Activated T-helper 17 cell treated with anti-CD3 and anti-CD28 coated beads, Interleukin-2, amount 50 U/mL, for 72 hours (primary cell): ENCODE results near the gene RPP30. TPM values are rescaled to one million over a fixed set of nuclear protein-coding genes. Genes with fewer than 3 reads are reported as not detected.

Experiments
- ATAC-seq: fragments of 150-1000 bp; cut with Tn5 transposase; replicated peaks from 2 replicates; pipeline ENCODE4 v1.10.0; 2021; ENCODE audit warnings: mild to moderate bottlenecking, moderate library complexity
- H3K27ac Mint-ChIP-seq: one replicate; pipeline ENCODE4 v1.8.0; 2022; ENCODE audit warnings: mixed read lengths
- H3K27me3 Mint-ChIP-seq: one replicate; pipeline ENCODE4 v1.8.0; 2022; ENCODE audit warnings: mixed read lengths
- H3K36me3 Mint-ChIP-seq: one replicate; pipeline ENCODE4 v1.8.0; 2022; ENCODE audit warnings: low read depth, mild to moderate bottlenecking, mixed read lengths
- H3K4me1 Mint-ChIP-seq: one replicate; pipeline ENCODE4 v1.8.0; 2022; ENCODE audit warnings: mixed read lengths
- H3K4me3 Mint-ChIP-seq: one replicate; pipeline ENCODE4 v1.8.0; 2022; ENCODE audit warnings: mild to moderate bottlenecking, mixed read lengths
- H3K9me3 Mint-ChIP-seq: one replicate; pipeline ENCODE4 v1.8.0; 2022; ENCODE audit warnings: mixed read lengths
- total RNA-seq, 2 donors: library from RNA; stranded (reverse); gene quantifications; one replicate each; pipeline ENCODE4 v1.2.3, GENCODE V29; 2022

The RPP30 gene
- total RNA-seq: 100 to 1,000 TPM; 161 to 173 TPM

GRCh38 chr10:90871766-90872647, at the start of gene RPP30:
TSS of gene RPP30 (plus strand) at chr10:90871974. CDS start at chr10:90871987, 13 bp downstream.
- Mint-ChIP-seq H3K27ac (peak within 1 kb of the TSS; percentile 99), H3K36me3 (peaks cover 47% of the 10 kb centered on the region), H3K27me3 (peaks cover 19% of the 10 kb centered on the region), H3K4me3 (peak within 1 kb of the TSS; percentile 97), H3K4me1 (peaks cover 23% of the 10 kb centered on the region), H3K9me3 (no peaks in the 10 kb centered on the region)
- peak; percentile 85 for ATAC-seq

GRCh38 chr10:90822508-90822907, 49.3 kb upstream of the RPP30 start:
- Mint-ChIP-seq H3K36me3 (no peaks in the 10 kb centered on the region), H3K27ac (no peak overlapping the region), H3K4me3 (no peak overlapping the region), H3K4me1 (no peaks in the 10 kb centered on the region), H3K9me3 (peaks cover 4% of the 10 kb centered on the region), H3K27me3 (peaks cover 28% of the 10 kb centered on the region)
- no peak for ATAC-seq

DNA sequence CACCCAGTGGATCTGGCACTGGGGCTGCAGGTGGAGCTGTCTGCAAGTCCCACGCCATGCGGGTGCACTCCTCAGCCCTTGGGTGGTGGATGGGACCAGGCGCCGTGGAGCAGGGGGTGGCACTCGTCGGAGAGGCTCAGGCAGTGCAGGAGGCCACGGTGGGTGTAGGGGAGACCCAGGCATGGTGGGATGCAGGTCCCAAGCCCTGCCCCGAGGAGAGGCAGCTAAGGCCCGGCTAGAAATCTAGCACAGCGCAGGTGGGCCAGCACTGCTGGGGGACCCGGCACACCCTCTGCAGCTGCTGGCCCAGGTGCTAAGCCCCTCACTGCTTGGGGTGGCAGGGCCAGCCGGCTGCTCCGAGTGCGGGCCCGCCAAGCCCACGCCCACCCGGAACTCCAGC, 39.7 kb upstream of the RPP30 start:
- no peak for ATAC-seq
- Mint-ChIP-seq H3K9me3 (no peaks in the 10 kb centered on the region), H3K27me3 (peaks cover 8% of the 10 kb centered on the region)

GRCh38 chr10:90834326-90834725, 37.4 kb upstream of the RPP30 start:
- H3K36me3 Mint-ChIP-seq: no peaks in the 10 kb centered on the region
- no peaks in the 10 kb centered on the region for H3K9me3 Mint-ChIP-seq
- H3K27ac Mint-ChIP-seq: no peak overlapping the region
- H3K4me1 Mint-ChIP-seq: no peaks in the 10 kb centered on the region
- H3K4me3 Mint-ChIP-seq: no peak overlapping the region
- ATAC-seq: no peak
- peaks cover 4% of the 10 kb centered on the region for H3K27me3 Mint-ChIP-seq

More for the DNA sequence above, 39.7 kb upstream of the RPP30 start:
- H3K4me1 Mint-ChIP-seq: no peaks in the 10 kb centered on the region
- no peak overlapping the region for H3K27ac Mint-ChIP-seq
- no peaks in the 10 kb centered on the region for H3K36me3 Mint-ChIP-seq
- H3K4me3 Mint-ChIP-seq: no peak overlapping the region

DNA sequence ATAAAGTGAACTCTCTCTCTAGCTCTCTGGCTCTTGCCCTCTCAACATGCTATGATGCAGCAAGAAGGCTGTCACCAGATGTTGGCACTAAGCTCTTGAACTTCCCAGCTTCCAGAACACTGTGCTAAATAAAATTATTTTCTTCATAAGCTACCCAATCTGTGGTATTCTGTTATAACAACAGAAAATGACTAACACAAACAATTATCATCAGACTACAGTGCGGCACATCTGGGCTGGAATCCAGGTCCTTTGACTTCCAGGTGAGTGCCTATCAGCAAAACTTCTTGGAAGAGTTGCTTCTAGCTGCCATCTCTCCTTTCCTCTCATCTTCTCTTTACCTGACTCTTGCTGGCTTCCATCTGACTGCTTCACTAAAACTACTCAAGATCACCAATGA, 34.3 kb upstream of the RPP30 start:
- no peaks in the 10 kb centered on the region for H3K36me3 Mint-ChIP-seq
- no peaks in the 10 kb centered on the region for H3K9me3 Mint-ChIP-seq
- no peaks in the 10 kb centered on the region for H3K4me1 Mint-ChIP-seq
- H3K27ac Mint-ChIP-seq: no peak overlapping the region
- no peak for ATAC-seq
- H3K4me3 Mint-ChIP-seq: no peak overlapping the region
- peaks cover 7% of the 10 kb centered on the region for H3K27me3 Mint-ChIP-seq

DNA sequence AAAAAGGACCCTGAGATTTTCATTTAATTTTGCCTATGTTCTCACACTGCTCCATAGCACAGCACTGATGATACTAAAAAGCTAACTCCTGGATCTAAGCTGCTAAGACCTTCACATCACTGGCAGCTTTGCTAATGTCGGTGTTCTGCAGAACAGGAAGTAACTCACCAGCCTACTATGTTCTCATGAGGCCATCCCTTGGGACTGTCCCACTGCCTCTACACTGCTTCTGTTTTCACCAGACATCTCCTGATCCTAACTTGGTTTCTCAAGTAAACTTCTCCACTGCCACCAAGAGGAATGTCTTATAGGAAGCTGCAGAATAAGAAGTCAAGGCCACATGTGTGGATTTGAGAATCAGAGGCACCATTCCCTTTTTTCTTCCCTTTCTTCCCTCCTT, 29.0 kb upstream of the RPP30 start:
- Mint-ChIP-seq H3K4me1 (no peaks in the 10 kb centered on the region), H3K4me3 (no peak overlapping the region), H3K27me3 (peaks cover 19% of the 10 kb centered on the region), H3K36me3 (no peaks in the 10 kb centered on the region), H3K9me3 (no peaks in the 10 kb centered on the region), H3K27ac (no peak overlapping the region)
- ATAC-seq: no peak

- H3K4me3 Mint-ChIP-seq: no peak overlapping the region
- H3K27ac Mint-ChIP-seq: no peak overlapping the region
- no peak for ATAC-seq
Observed at GRCh38 chr10:90845726-90846125, 26.0 kb upstream of the RPP30 start.

GRCh38 chr10:90846746-90847145, 25.0 kb upstream of the RPP30 start:
- Mint-ChIP-seq H3K4me3 (no peak overlapping the region), H3K9me3 (peaks cover 6% of the 10 kb centered on the region), H3K4me1 (peaks cover 7% of the 10 kb centered on the region), H3K27ac (no peak overlapping the region), H3K27me3 (peaks cover 21% of the 10 kb centered on the region), H3K36me3 (peaks cover 6% of the 10 kb centered on the region)
- ATAC-seq: no peak

More at GRCh38 chr10:90845726-90846125, 26.0 kb upstream of the RPP30 start:
- peaks cover 4% of the 10 kb centered on the region for H3K36me3 Mint-ChIP-seq
- H3K27me3 Mint-ChIP-seq: peaks cover 17% of the 10 kb centered on the region
- peaks cover 4% of the 10 kb centered on the region for H3K4me1 Mint-ChIP-seq
- H3K9me3 Mint-ChIP-seq: peaks cover 2% of the 10 kb centered on the region

DNA sequence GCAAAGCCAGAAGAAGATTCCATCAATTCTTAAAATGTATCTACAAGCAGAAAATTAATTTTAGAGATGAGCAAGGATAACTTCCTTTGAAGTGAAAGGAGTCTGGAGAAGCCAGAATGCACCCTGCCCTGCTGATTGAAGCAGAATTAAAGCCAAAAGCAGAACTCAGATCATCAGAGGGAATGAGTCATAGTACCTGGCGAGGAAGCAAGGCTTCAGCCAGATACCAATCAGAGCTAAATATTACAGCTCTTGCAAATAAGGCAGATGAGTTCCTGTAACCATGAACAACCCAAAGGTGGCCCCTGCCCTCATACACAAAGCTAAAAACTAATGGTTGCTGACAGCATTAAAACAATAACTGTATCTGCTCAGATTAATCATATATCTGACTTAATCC, 24.3 kb upstream of the RPP30 start:
- Mint-ChIP-seq H3K4me1 (peaks cover 7% of the 10 kb centered on the region), H3K4me3 (no peak overlapping the region), H3K27ac (no peak overlapping the region), H3K9me3 (peaks cover 6% of the 10 kb centered on the region), H3K27me3 (peaks cover 28% of the 10 kb centered on the region), H3K36me3 (peaks cover 6% of the 10 kb centered on the region)
- peak; percentile 52 for ATAC-seq

GRCh38 chr10:90849956-90850749, 21.6 kb upstream of the RPP30 start:
- Mint-ChIP-seq H3K36me3 (peaks cover 6% of the 10 kb centered on the region), H3K27ac (no peak overlapping the region)
- ATAC-seq: peak; percentile 68

DNA sequence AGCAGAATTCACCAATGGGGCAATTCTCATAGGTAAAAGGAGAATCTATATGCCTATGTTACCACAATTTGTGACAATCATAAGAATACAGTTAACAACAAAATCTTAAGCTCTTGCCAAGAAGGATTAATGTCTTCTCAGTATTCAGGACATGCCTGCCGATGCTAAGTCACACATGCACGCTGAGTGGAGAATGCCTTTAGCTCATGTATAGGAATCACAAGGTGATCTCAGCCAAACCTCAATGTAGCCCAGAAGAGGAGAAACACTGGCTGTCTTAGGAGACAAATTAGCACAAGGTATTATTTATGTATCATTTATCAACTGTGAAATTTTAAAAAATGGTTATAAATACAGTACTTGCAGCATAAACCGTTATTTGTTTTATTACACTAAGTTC, 16.6 kb upstream of the RPP30 start:
- H3K9me3 Mint-ChIP-seq: peaks cover 6% of the 10 kb centered on the region
- peaks cover 51% of the 10 kb centered on the region for H3K27me3 Mint-ChIP-seq
- H3K36me3 Mint-ChIP-seq: peaks cover 6% of the 10 kb centered on the region
- no peak overlapping the region for H3K4me3 Mint-ChIP-seq
- H3K4me1 Mint-ChIP-seq: peaks cover 7% of the 10 kb centered on the region
- H3K27ac Mint-ChIP-seq: no peak overlapping the region
- no peak for ATAC-seq

More at GRCh38 chr10:90849956-90850749, 21.6 kb upstream of the RPP30 start:
- peaks cover 6% of the 10 kb centered on the region for H3K9me3 Mint-ChIP-seq
- H3K27me3 Mint-ChIP-seq: peaks cover 34% of the 10 kb centered on the region
- H3K4me3 Mint-ChIP-seq: no peak overlapping the region
- H3K4me1 Mint-ChIP-seq: peaks cover 7% of the 10 kb centered on the region

DNA sequence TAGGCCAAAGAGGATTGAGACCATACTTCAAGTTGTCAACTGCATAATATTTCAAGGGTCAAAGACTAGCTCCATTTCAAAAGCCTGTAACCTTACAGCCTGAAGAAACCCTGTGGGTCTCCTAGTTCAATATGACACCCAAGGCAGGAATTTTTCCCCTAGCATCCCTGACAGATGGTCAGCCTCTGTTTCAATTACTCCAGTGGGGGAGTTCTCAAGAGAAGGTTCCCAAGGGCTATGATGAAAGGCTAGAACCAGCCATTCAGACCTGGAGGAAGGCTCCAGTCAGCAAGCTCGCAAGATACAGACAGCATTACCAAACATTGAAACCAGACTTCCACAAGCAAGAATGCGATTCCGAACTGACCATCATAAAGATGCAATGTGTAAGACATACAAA, 15.5 kb upstream of the RPP30 start:
- no peaks in the 10 kb centered on the region for H3K4me1 Mint-ChIP-seq
- H3K9me3 Mint-ChIP-seq: no peaks in the 10 kb centered on the region
- H3K27ac Mint-ChIP-seq: no peak overlapping the region
- ATAC-seq: no peak
- H3K4me3 Mint-ChIP-seq: peak overlapping the region; percentile 83
- no peaks in the 10 kb centered on the region for H3K36me3 Mint-ChIP-seq
- peaks cover 49% of the 10 kb centered on the region for H3K27me3 Mint-ChIP-seq

DNA sequence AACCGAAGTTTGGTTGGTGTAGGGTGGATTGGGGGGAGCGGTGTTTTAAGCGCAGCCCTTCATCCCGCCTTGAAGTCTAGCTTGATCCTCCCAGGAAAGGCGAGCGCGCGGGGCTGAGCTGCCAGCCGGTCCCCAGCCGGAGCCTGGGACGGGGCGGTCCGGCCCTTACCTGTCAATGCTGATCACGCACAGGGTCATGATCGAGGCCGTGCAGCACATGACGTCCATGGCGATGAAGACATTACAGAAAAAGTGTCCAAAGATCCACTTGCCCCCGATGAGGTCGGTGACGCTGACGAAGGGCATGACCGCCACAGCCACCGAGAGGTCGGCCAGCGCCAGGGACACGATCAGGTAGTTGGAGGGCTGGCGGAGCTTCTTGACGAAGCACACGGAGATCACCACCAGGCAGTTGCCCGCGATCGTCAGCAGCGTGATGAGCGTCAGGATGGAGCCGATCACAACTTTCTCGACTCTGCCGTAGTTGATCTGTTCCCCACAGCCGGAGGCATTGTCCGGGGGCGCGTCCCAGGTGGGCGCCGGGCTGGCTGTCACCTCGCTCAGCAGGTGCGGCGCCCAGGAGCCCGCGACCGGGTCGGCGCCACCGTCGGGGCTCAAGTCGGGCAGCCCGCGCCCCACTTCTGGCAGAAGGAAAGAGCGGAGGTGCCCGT, 14.7 kb upstream of the RPP30 start:
- ATAC-seq: peak; percentile 12
- Mint-ChIP-seq H3K4me1 (no peaks in the 10 kb centered on the region), H3K27ac (no peak overlapping the region), H3K4me3 (peak overlapping the region; percentile 83), H3K9me3 (no peaks in the 10 kb centered on the region), H3K36me3 (no peaks in the 10 kb centered on the region), H3K27me3 (peaks cover 48% of the 10 kb centered on the region)
